Ovary (tissue), 3 donors: ENCODE data around the gene NIPSNAP3A.

ENCODE experiments used
- CTCF ChIP-seq, 3 donors: fragments of 450-650 bp in 2 of 3; fragments of 200-600 bp in 1 of 3; IDR thresholded peaks; one replicate each; pipeline versions ENCODE4 v1.5.1 to v1.8.0; 2016 to 2022; ENCODE audit warnings: antibody characterized with exemption in 3 of 3, mild to moderate bottlenecking in 1 of 3
- POLR2A ChIP-seq: fragments of 450-650 bp; IDR thresholded peaks from one replicate; pipeline ENCODE4 v1.6.1; 2017; ENCODE audit warnings: antibody characterized with exemption, mild to moderate bottlenecking, moderate library complexity
- donor health status: DM: no; HTN: no; CAD: no.

GRCh38 chr9:104798209-104798995 is 50.9 kb downstream of the NIPSNAP3A start:
- TF ChIP-seq CTCF (IDR thresholded peaks at IDR 0.05), result no peak
- TF ChIP-seq POLR2A, result no peak
